NCI-H1694 (cell line): ENCODE results near the gene CAMK1.

ENCODE experiments used
- DNase-seq: peaks from one replicate; lab custom pipeline; 2025; lab: John Stamatoyannopoulos, UW

Gene CAMK1

DNA sequence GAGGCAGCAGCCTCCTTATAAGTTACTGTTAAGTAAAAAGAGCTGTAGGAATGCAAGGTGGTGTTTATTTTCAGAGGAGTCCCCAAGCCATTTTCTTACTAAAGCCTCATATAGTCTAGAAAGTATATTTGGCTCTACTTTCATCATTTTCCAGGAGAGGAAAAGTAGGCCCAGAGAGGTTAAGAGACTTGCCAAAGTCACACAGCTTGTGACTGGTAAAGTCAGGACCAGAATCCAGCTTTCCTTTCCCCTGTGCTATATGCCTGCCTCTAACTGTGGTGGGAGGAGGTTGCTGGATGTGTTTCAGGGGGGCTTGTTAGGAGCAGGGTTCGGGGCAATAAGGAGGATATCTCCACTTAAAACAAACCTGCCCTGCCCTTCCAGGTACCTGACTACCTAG is 27.2 kb downstream of the CAMK1 start:
- DNase-seq = no peak

DNA sequence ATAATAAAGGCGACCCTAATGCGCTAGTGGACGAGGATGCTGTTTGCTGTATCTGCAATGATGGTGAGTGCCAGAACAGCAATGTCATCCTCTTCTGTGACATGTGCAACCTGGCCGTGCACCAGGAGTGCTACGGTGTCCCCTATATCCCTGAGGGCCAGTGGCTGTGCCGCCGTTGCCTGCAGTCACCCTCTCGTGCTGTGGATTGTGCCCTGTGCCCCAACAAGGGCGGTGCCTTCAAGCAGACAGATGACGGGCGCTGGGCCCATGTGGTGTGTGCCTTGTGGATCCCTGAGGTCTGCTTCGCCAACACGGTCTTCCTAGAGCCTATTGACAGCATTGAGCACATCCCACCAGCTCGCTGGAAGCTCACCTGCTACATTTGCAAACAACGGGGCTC is 30.6 kb downstream of the CAMK1 start:
- no peak for DNase-seq

DNA sequence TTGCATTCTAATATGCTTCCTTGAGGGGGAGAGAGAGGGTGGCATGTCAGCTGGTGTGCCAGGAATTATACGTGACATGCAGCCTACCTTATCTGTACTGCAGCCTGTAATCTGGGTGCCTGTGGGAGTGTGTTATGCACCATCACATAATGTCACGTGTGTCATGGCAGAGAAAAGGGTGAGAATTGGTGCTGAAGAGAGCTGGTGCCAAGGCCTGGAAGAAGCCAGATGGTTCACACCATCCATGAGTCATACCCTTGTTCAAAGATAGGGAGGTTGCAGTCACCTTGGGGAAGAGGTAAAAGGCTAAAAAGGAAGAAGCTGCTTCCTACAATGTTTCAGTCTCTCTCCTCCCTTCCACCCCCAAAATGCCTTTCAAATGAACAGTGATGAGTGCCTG is 32.9 kb downstream of the CAMK1 start:
- no peak for DNase-seq

DNA sequence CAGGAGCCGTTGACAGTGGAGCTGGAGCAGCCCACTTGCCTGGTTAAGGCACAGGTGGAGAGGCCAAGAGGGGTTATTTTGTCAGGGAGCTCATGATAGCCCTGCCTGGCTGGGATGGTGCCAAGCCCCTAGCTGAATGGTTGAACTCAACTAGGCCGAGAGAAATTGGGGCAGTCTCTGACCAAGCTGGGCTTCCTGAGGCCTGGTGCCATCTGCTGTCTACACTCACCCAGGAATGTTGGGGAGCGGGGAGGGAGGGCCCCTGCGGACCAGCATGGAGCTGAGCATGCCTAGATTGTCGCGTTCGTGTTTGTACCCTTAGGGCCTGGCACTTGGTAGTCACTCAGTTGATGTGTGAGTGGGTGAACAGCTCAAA is 37.0 kb downstream of the CAMK1 start:
- DNase-seq = no peak

DNA sequence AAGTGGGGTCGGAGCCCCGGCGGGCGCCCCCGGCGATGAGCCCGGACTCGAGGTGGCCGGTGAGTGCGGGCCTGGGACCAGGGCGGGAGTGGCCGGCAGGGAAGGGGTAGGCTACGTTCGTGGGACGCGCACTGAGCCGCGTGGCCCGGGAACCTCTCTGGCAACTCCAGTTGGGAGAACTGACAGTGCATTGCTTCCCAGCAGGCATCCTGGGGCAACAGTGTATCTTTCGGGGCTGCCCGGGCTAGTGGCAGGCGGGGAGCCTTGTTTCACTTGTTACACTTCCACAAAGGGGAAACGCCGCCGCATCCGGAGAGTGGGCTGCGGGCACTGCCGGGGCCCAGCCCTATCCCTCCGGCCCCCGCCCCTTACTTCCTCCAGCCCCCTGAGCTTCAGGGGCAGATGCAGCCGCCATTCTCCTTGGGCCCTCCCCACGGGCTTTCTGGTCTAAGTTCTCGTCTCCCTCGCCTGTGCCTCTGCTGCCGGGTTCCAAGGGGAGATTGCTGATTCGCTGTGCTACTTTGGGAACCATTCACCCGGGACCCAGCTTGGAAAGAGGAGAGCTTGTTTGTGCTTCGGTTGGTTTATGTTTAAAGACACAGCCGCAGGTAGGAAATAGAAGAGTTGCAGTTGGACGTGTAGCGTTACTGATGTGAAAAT is 37.5 kb downstream of the CAMK1 start:
- no peak for DNase-seq

DNA sequence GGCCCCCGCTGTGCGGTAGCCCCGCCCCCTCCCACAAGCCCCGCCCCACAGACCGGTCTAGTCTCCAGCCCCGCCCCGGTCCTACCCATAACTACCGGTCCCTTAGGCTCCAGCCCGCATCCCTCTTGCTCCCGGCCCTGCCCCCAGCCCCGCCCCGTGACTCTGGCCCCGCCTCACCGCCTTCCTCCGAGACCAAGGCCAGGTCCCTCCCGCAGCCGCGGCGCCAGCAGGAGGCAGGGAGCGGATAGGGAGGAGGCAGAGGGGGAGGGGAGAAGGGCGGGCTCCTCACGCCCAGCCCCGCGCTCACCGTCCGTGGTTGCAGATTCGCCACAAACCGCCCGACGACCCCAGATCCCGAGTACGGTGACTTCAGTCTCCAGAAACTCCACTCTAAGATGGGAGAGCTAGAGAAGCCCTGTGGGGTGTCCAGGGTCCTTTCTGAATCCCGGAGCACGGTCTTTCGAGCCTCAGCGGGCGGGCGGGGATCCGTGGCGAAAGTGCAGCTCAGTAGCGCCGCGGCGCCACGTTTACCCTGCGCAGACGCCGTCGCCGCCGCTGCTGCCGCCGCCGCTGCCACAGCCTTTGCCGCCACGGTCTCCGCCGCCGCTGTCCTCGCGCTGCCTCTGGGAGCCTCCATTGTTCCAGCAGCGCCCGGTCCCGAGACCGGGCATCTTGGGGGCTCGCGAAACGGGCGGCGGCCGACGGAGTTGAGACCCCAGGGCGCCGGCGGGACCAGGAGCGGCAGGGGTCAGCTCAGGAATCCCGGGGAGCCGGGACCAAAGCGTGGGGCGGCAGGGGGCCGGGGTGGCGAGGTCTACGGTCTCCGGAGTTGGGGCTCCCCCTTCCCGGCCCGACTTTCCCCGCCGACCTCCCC is 38.3 kb downstream of the CAMK1 start, which contains the start of gene BRPF1:
TSS of gene BRPF1 (plus strand) at position 530 of the 874 bp plus-strand sequence. CDS start 2,406 bp downstream, outside the sequence.
- peak; percentile 81 for DNase-seq

DNA sequence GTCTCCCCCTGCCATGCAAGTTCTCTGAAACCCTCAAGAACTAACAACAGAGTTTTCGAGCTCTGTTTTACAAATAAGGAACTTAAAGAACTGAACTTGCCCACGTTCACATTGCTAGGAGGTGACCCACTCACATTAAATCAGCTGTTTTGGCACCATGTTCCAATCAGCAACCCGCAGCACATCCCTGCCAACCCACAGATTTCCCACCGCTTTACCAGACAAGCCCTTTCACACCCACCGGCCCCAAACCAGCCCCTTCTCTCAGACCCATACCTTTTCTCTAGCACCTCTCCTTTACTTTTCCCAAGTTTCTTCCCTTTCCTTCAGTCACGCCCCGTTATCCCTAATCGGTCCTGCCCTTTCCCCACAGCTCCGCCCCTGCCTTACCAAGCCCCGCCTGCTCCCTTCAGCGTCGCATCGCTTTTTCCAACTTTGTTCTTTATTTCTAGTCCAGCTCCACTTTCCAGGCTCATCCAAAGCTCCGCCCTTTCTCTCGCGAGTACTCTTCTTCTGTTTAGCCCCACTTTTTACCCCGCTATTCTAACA is 39.0 kb downstream of the CAMK1 start:
- no peak for DNase-seq

DNA sequence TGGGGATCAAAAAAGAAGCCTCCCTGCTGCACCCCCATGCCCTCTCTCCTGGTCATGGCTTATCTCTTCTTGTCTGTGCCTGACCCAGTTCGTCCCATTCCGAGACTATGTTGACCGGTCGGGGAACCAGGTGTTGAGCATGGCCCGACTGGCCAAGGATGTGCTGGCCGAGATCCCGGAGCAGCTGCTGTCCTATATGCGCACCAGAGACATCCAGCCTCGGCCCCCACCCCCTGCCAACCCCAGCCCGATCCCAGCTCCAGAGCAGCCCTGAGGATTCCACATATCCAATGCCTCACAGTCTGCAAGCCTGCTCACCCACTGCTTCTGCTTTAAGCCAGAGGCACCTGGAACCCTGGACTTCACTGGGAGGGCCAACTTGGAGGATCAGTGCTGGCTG is 40.3 kb downstream of the CAMK1 start:
- DNase-seq = no peak

DNA sequence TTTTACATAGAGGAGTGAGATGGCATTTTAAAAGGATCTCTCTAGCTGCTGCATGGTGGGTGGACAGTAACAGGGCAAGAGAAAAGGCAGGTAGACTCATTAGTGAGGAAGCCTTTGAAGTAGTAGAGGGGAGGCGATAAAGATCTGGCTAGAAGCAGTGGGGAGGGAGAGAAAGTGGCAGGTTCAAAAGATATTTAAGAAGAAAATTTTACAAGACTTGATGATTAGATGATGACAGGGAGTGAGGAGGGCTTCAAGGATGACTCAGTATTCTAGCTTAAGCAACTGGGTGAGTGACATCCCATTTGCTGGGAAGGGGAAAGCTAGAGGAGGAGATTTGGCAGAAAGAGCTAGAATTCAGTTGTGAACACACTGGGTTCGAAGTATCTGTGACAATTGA is 42.0 kb downstream of the CAMK1 start:
- DNase-seq = no peak

DNA sequence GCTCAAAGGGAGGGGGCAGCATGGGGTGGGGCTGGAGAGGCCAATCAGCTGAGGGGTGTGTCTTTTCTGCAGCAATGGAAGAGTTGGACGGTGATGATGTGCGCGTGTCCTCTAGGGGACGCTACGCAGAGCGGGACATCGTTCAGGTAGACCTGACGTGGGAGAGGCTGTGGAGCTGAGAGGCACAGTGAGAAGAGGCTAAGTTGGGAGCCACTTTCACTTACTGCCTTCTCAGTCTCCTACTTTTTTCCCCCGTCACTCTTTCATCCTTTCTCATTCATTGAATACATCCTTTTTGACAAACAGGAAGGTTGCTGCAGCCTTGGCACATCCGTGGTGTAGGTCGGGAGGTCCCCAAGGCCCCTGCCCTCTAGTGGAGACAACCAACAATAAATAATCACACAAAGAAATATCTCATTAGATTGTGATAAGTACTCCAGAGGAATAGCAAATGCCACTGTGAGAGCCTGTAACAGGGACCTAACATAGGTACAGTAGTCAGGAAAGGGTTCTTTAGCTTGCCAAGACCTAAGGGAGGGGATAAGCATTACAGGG is 42.6 kb downstream of the CAMK1 start:
- peak; percentile 41 for DNase-seq

DNA sequence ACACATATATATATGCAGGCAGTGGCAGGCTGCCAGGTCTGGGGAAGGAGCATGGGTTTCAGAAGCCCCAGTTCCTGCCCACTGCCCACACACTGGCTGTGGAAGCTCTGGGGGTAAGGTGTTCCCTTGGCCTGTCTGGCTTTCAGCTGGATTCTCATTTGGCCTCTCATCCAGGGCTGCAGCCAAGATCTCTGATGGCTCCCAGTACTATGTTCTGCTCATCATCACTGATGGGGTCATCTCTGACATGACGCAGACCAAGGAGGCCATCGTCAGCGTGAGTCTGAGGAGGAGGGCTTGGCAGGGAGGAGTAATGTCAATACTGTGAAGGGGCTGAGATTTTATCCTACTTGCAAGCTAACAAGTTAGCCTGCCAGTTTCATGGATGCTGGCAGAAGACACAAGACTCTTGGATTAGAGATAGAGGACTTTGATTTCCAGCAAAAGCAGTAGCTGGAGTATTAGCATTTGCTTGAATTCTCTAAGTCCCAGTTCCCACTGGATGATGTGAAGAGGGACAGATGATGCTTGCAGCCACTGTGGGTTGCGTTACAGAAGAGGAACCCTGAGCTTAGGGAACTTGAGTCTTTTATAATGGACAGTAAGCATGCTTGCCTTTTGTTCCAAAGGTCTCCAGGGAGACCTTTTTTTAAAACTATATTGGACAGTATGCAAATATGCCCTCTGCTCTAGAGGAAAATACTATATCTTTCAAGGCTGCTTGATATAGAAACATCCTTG is 43.8 kb downstream of the CAMK1 start:
- DNase-seq = no peak

DNA sequence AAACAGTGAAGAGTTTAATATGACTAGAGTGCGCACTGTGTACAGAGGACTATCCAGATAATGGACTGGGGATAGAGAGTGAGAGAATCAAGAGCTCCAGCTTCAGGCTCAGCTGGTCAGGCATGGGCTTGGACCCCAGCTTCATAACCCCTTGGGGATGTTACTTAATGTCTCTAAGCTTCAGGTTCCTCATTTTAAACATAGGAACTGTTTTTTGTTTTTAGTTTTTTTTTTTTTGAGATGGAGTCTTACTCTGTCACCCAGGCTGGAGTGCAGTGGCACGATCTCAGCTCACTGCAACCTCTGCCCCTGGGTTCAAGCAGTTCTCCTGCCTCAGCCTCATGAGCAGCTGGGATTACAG is 48.1 kb downstream of the CAMK1 start:
- DNase-seq = no peak

DNA sequence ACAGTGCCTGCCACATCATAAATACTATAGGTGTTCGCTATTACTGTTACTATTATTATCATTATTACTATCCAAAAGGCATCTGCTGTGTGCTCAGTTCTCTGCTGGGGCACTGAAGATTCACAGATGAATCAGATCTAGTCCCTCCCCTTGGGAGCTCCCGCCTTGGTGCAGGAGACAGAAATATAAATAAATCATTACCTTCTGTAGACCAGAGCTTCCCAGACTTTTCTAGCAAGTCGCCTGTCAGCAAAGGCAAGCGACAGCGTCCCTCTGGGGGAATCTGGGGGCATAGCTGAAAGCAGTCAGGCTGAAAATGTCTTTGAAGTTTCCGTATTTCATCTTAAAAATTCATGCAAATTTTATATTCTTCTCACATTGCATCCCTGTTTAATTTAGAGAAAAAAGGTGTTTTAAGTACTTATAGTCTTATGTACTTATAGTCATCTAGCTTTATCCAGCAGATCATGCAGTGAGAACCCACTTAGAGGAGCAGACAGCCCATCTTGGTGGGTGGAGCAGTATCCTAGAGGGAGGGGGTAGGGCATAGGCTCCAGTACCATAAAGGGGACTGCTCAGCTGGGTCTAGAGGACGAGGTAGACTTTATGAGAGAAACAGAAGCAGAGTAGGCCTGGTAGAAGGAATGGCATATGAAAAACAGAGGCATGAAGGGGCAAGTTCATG is 48.6 kb downstream of the CAMK1 start:
- DNase-seq = no peak

DNA sequence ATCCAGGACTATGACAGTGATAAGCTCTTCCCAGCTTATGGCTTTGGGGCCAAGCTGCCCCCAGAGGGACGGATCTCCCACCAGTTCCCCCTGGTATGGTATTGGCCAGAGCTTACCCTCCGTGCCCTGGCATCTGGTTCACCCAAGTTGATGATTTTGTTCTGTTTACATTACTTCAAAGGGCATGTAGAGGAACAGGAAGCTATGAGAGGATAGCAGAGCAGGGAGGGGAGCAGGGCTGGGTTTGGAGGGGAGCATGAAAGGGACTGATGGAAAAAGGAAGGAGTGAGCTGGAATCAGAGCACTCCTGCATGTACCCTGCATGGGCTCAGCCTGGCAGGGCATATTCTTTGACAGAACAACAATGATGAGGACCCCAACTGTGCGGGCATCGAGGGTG is 51.6 kb downstream of the CAMK1 start:
- no peak for DNase-seq

DNA sequence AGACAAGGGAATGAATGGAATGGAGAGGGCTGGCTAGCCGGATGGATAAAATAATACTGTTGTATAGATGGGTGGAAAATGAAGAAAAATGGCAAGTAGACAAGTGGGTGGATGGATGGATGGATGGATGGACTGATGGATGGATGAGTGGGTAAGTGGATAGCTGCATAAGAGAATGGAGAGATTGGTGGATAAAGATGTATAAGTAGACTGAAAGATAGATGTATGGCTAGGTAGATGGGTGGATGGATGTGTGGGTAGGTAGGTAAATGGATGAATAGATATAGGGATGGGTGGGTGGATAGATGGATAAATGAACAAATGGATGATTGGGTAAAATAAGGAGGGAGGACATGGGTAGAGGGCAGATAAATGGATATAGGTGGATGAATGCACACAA is 52.2 kb downstream of the CAMK1 start:
- no peak for DNase-seq

DNA sequence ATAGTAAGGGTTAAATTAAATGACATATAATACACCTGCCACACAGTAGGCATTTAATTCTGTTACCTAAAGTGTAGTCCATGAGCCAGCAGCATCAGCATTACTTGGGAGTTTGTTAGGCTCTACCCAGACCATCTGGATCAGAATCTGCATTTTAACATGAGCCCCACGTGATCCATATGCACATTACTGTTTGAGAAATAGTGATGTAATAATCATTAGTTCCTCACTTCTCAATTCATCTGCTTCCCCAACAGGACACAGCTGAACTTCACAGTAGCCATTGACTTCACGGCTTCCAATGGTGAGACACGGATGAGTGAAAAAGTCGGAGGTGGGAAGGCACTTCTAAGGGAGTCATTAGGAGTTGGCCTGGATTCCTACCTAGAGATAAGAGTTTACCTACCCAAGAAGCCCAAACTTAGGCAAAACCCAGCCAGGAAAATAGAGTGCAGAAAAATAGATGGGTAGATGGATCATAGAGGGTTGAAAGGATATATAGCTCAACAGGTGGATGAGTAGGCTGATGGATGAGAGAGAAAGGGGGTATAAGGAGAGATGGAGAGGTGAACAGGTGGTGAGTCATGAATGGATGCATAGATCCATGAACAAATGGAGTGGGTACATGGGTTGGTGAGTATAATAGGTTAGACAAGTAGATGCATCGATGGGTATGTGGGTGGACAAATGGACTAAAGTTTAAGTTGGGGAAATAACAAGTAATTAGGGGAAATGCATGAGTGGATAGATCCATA is 52.8 kb downstream of the CAMK1 start:
- DNase-seq = no peak

DNA sequence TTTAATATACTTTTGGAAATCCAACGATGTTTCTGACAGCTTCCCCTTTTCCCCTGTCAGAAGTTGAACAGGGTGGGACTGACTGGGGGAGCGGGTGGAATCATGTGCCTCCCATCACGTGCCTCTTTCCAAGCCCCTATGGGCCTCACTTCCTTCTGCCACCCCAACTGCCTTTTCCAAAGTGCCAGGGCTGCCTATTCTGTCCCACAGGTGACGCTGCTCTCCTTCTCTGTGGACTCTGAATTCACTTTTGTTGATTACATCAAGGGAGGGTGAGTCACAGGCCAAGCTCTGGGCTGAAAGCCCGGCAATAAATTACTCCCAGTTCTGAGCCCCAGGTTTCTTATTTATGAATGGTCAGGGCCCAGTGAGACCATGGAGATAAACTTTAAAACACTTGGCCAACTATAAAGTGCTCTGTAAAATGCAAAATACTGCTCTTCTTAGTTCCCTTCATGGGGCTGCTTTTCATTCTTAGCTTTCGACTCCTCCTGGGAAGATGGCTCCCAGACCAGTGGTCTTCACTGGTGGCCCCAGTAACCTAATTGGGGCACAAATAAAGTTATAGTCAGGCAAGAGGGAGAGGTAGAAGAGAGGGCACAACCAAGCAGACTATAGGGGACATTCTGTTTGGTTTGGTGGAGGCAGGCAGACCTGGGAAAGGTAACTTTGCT is 53.8 kb downstream of the CAMK1 start:
- DNase-seq = no peak

DNA sequence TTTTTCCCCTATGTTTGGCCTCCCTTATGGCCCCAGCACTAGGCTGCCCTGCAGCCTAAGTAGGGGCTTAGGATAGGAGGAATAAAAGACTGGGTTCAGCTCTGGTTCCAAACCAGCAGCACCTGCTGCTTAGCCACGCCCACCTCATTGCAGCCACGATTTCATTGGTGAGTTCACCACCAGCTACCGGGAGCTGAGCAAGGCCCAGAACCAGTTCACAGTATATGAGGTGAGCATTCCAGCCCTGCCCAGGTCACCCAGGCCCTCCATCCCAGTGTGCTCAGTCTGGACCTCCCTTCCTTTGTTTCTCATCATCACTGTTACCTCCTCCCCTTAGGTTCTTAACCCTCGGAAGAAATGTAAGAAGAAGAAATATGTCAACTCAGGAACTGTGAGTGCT is 54.6 kb downstream of the CAMK1 start:
- no peak for DNase-seq

DNA sequence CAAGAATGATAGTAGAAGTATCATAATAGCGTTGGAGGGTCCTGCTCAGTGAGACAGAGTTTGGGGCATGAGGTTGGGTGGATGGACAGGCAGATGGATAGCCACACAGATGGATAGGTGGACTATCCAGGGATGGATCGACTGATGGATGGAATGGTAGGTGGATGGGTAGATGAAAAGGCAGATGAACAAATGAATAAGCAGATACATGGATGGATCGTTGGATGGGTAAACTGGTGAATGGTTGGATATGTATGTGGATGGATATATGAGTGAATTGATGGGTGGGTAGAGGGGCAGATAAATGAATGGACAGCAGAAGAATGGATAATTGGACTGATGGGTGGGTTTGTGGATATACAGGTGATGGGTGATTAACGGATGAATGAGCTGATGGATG is 56.6 kb downstream of the CAMK1 start:
- DNase-seq = no peak

DNA sequence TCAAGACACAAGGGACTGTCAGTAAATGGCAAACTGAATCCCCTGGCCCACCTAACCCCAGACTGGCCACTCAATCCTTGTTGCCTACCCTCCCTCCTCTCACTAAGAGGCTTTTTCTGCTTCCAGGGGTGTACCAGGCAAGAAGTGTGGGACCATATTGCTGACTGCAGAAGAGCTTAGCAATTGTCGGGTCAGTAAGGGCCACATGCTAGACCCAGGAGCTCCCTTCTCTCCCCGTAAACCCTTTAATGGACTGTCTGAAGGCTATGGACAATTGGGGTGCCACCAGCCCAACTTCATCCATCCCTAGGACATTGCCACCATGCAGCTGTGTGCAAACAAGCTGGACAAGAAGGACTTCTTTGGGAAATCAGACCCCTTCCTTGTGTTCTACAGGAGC is 57.3 kb downstream of the CAMK1 start:
- no peak for DNase-seq
